Measurements from ENCODE around the gene PPP5C.
"Not testable (repeated sequence)": the region's sequence is repeated elsewhere in the genome, so short reads cannot be mapped to it uniquely, and the experiment has no call there.

PPP5C gene

GRCh38 chr19:46386996-46387712 lies 40.3 kb downstream of the PPP5C start:
- no peak for DNase-seq (ENCODE audit: low read depth)

- no peak for DNase-seq (ENCODE audit: low read depth)
These were observed 40.8 kb downstream of the PPP5C start for GRCh38 chr19:46387713-46388130.

- no peak for DNase-seq (ENCODE audit: low read depth)
These were observed 41.6 kb downstream of the PPP5C start for GRCh38 chr19:46388311-46389095.

- DNase-seq (ENCODE audit: low read depth) = no peak
These were observed 43.4 kb downstream of the PPP5C start for GRCh38 chr19:46390121-46390858.

GRCh38 chr19:46390866-46391265 lies 44.0 kb downstream of the PPP5C start:
- DNase-seq (ENCODE audit: low read depth) = no peak

GRCh38 chr19:46391296-46392251 lies 44.7 kb downstream of the PPP5C start:
- DNase-seq (ENCODE audit: low read depth) = no peak

GRCh38 chr19:46392252-46392801 lies 45.4 kb downstream of the PPP5C start:
- DNase-seq (ENCODE audit: low read depth) = no peak

GRCh38 chr19:46392837-46393236 lies 46.0 kb downstream of the PPP5C start:
- no peak for DNase-seq (ENCODE audit: low read depth)

GRCh38 chr19:46393456-46394401 lies 46.8 kb downstream of the PPP5C start:
- DNase-seq (ENCODE audit: low read depth) = no peak

GRCh38 chr19:46394402-46394797 lies 47.5 kb downstream of the PPP5C start:
- DNase-seq (ENCODE audit: low read depth) = no peak

GRCh38 chr19:46397801-46398479 lies 51.1 kb downstream of the PPP5C start:
- not testable (repeated sequence) for DNase-seq (ENCODE audit: low read depth)

- DNase-seq (ENCODE audit: low read depth) = no peak
These were observed 55.8 kb downstream of the PPP5C start for GRCh38 chr19:46402725-46403124.

GRCh38 chr19:46404055-46404752 lies 57.3 kb downstream of the PPP5C start:
- DNase-seq (ENCODE audit: low read depth) = no peak

GRCh38 chr19:46404753-46405468 lies 58.0 kb downstream of the PPP5C start:
- no peak for DNase-seq (ENCODE audit: low read depth)

- no peak for DNase-seq (ENCODE audit: low read depth)
These were observed 60.1 kb downstream of the PPP5C start for GRCh38 chr19:46406976-46407375.

- no peak for DNase-seq (ENCODE audit: low read depth)
These were observed 61.2 kb downstream of the PPP5C start for GRCh38 chr19:46407856-46408663.

GRCh38 chr19:46408664-46409039 lies 61.8 kb downstream of the PPP5C start:
- DNase-seq (ENCODE audit: low read depth) = no peak
